ENCODE measurements around the gene LENG1.
A peak's percentile ranks its signal among the peaks of the same experiment; 100 is the strongest.
"Not testable (repeated sequence)": the region's sequence is repeated elsewhere in the genome, so short reads cannot be mapped to it uniquely, and the experiment has no call there.

Gene LENG1

GRCh38 chr19:54189145-54189734 lies 29.7 kb upstream of the LENG1 start, which contains the start of gene MBOAT7:
Gene MBOAT7, minus strand, starts transcription at chr19:54189580. Its CDS starts 1,072 bp downstream, at chr19:54188508.
- no peak for DNase-seq

- peak; percentile 63 for DNase-seq
Observed at GRCh38 chr19:54188215-54188871, 28.8 kb upstream of the LENG1 start.

GRCh38 chr19:54186934-54187381 lies 27.4 kb upstream of the LENG1 start:
- DNase-seq, result no peak

GRCh38 chr19:54186351-54186750 lies 26.8 kb upstream of the LENG1 start:
- no peak for DNase-seq

GRCh38 chr19:54183431-54183830 lies 23.9 kb upstream of the LENG1 start:
- DNase-seq, result no peak

GRCh38 chr19:54181894-54182293 lies 22.4 kb upstream of the LENG1 start:
- not testable (repeated sequence) for DNase-seq

- no peak for DNase-seq
Observed at GRCh38 chr19:54180691-54181091, 21.2 kb upstream of the LENG1 start.

- DNase-seq, result no peak
Observed at GRCh38 chr19:54179921-54180461, 20.5 kb upstream of the LENG1 start.

- DNase-seq, result no peak
Observed at GRCh38 chr19:54179262-54179852, 19.8 kb upstream of the LENG1 start.

- DNase-seq, result peak; percentile 48
Observed at GRCh38 chr19:54178581-54179261, 19.2 kb upstream of the LENG1 start.

GRCh38 chr19:54173951-54174834 lies 14.7 kb upstream of the LENG1 start:
- DNase-seq, result no peak

GRCh38 chr19:54173359-54173699 lies 13.8 kb upstream of the LENG1 start:
- no peak for DNase-seq

- no peak for DNase-seq
Observed at GRCh38 chr19:54172471-54173358, 13.2 kb upstream of the LENG1 start, which contains the start of gene TMC4. Gene TMC4, minus strand, starts transcription at chr19:54173160. Its CDS starts 43 bp downstream, at chr19:54173117.

GRCh38 chr19:54171736-54172431 lies 12.4 kb upstream of the LENG1 start:
- DNase-seq, result not testable (repeated sequence)

GRCh38 chr19:54169149-54169740 lies 9.7 kb upstream of the LENG1 start:
- no peak for DNase-seq

- DNase-seq, result peak; percentile 87
Observed at GRCh38 chr19:54168174-54168917, 8.8 kb upstream of the LENG1 start.

- no peak for DNase-seq
Observed at GRCh38 chr19:54165222-54165621, 5.7 kb upstream of the LENG1 start.

- DNase-seq, result peak; percentile 81
Observed at GRCh38 chr19:54164369-54165068, 5.0 kb upstream of the LENG1 start.

- DNase-seq, result no peak
Observed at GRCh38 chr19:54162884-54163283, 3.4 kb upstream of the LENG1 start.
